HT1080 (cell line): ENCODE results near the gene PTBP1. TPM values are rescaled to one million over a fixed set of nuclear protein-coding genes. Genes with fewer than 3 reads are reported as not detected.
"Not testable (repeated sequence)": the region's sequence is repeated elsewhere in the genome, so short reads cannot be mapped to it uniquely, and the experiment has no call there.

ENCODE experiments used
- DNase-seq: peaks from one replicate; pipeline ENCODE4 v3.0.0-alpha.2; 2015; ENCODE audit warnings: low read depth
- total RNA-seq: library from RNA; depleted of rRNA; stranded (reverse); fragments of >200 nt; shearing (Covaris generic); gene quantifications from 2 replicates; pipeline ENCODE4 v1.2.3, GENCODE V29; 2014

PTBP1 gene
- total RNA-seq, 1 experiment from 2014 or later: 447 TPM

- DNase-seq: no peak
These were observed 13.0 kb downstream of the PTBP1 start for GRCh38 chr19:810077-810855.

GRCh38 chr19:810883-811489, 13.7 kb downstream of the PTBP1 start:
- no peak for DNase-seq

GRCh38 chr19:811506-812048, 14.3 kb downstream of the PTBP1 start:
- no peak for DNase-seq

- DNase-seq: no peak
These were observed 14.9 kb downstream of the PTBP1 start for GRCh38 chr19:812049-812746.

GRCh38 chr19:812747-813218, 15.5 kb downstream of the PTBP1 start:
- DNase-seq: no peak

- no peak for DNase-seq
These were observed 16.2 kb downstream of the PTBP1 start for GRCh38 chr19:813219-814151.

- no peak for DNase-seq
These were observed 17.2 kb downstream of the PTBP1 start for GRCh38 chr19:814152-815078.

- DNase-seq: no peak
These were observed 18.0 kb downstream of the PTBP1 start for GRCh38 chr19:815079-815774.

- DNase-seq: no peak
These were observed 18.7 kb downstream of the PTBP1 start for GRCh38 chr19:815775-816499.

GRCh38 chr19:816500-816857, 19.2 kb downstream of the PTBP1 start:
- DNase-seq: no peak

GRCh38 chr19:820212-820611, 23.0 kb downstream of the PTBP1 start:
- not testable (repeated sequence) for DNase-seq

GRCh38 chr19:821231-821824, 24.1 kb downstream of the PTBP1 start:
- DNase-seq: no peak

- DNase-seq: no peak
These were observed 24.7 kb downstream of the PTBP1 start, which contains the start of gene PLPPR3 for GRCh38 chr19:821825-822503. TSS of gene PLPPR3 (minus strand) at chr19:821955. CDS start at chr19:821559, 396 bp downstream.

GRCh38 chr19:823565-824121, 26.4 kb downstream of the PTBP1 start:
- no peak for DNase-seq

- no peak for DNase-seq
These were observed 27.6 kb downstream of the PTBP1 start for GRCh38 chr19:824885-825284.

- no peak for DNase-seq
These were observed 28.8 kb downstream of the PTBP1 start for GRCh38 chr19:825897-826644.
